Lower leg skin (tissue), 3 donors: ENCODE data around the gene SNTG2.

Source experiments
- CTCF ChIP-seq, 3 donors: fragments of 450-650 bp; IDR thresholded peaks; one replicate each; pipeline ENCODE4 v1.5.1; 2016; ENCODE audit warnings: antibody characterized with exemption in 3 of 3, mild to moderate bottlenecking in 3 of 3, moderate library complexity in 2 of 3
- POLR2A ChIP-seq, 2 donors: fragments of 450-650 bp; IDR thresholded peaks; one replicate each; pipeline ENCODE4 v1.6.1; 2016 to 2017; ENCODE audit warnings: antibody characterized with exemption in 2 of 2, mild to moderate bottlenecking in 1 of 2, moderate library complexity in 1 of 2

GRCh38 chr2:1157107-1157506 lies 206.5 kb downstream of the SNTG2 start:
- TF ChIP-seq CTCF (IDR thresholded peaks at IDR 0.05) (no peak), POLR2A (IDR thresholded peaks at IDR 0.05) (no peak)
